ENCODE measurements around the gene ATP5F1C.

DNA sequence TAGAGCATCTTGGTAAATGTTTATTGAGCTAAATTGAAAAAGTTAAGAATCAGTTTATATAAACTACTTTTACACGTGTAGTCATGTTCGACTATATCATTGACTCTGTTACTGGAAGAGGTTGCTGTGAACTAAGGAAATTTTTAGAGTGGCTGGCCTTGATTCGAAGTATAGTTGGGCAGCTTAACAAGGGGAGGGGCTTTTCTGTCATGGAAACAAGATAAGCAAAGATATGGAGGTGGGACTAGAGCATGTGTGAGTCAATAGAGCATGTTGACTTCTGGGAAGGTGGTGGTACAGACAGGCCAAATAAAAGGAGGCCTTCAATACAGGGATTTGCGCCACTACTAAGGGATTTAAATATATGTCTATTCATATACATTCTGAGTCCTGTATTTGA lies 7.6 kb downstream of the ATP5F1C start:
- no peak for TF ChIP-seq EGR1 (IDR thresholded peaks at IDR 0.05)
- no peak for TF ChIP-seq ZBTB7A (IDR thresholded peaks at IDR 0.05; ENCODE audit: low read depth)
